HG02970 (cell line): ENCODE data around the gene NECAB3.

Source experiments
- ATAC-seq: cut with Tn5 transposase; IDR thresholded peaks from one replicate; pipeline ENCODE4 v1.9.1; 2021; ENCODE audit warnings: mild to moderate bottlenecking, moderate library complexity, moderate number of reproducible peaks; ENCODE audit not compliant: unreplicated experiment, low FRiP score

Gene NECAB3

DNA sequence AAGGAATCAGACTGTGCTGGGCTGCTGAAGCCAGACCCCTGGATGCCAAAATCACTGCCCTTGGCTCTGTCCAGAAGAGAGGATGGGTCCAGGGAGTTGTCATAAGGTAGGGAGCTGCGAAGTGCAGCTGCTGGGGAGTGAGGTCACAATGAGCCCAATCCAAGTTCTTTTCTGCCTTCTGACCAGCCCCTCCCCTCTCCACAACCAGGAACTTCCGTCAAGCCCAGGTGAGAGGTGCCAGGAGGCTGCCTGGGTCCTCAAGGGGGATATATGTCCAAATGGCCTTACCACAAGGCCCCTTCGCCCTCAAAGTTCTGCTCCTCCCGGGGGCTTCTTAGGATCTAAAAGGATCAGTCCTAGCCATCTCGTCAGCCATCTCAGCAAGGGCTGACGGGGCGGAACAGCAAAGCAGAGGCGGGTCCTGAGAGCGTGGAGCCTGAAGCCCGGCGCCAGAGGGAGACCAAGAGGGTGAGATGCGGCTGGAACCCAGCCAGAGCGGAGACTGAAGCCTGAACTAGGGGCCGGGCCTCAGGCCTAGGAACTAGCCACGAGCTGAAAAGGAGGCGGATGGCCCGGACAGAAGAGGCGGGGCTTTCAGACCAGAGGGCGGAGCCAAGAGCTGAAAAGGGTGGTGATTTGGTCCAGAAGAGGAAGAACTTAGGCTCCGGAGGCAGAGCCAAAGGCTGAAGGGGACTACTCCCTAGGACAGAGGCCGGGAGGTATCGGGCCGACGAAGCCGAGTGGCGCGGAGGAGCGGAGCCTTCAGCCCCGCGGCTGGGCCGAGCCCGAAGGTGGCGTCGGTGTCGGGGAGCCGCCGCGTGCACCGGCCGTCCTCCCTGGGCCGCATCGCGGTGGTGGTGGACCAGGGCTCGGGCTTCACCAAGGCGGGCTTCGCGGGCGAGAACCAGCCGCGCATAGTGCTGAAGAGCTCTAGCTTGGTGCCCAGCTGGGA, 7.7 kb downstream of the NECAB3 start, which contains the start of gene ACTL10:
ACTL10 (plus strand) TSS at position 651 of the 952 bp plus-strand sequence. CDS start 555 bp downstream, outside the sequence.
- peak; percentile 43 for ATAC-seq

DNA sequence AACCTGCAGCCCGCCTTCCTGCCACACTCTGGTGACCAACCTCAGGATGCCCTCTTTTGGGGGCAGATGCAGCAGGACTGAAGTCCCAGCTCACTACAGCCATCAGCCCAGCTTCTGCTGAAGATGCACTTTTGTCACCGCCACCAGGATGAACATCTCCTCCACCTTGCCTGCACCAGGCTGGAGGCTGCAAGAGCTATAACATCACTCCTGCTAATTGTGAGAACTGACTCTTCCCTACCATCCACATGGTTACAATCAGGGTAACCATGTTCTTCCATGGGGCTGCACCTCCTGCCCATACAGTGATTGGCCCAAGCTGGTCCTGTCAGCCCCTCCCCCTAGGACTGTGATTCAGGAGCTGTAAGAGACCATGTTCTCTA, 9.5 kb downstream of the NECAB3 start:
- ATAC-seq: no peak

DNA sequence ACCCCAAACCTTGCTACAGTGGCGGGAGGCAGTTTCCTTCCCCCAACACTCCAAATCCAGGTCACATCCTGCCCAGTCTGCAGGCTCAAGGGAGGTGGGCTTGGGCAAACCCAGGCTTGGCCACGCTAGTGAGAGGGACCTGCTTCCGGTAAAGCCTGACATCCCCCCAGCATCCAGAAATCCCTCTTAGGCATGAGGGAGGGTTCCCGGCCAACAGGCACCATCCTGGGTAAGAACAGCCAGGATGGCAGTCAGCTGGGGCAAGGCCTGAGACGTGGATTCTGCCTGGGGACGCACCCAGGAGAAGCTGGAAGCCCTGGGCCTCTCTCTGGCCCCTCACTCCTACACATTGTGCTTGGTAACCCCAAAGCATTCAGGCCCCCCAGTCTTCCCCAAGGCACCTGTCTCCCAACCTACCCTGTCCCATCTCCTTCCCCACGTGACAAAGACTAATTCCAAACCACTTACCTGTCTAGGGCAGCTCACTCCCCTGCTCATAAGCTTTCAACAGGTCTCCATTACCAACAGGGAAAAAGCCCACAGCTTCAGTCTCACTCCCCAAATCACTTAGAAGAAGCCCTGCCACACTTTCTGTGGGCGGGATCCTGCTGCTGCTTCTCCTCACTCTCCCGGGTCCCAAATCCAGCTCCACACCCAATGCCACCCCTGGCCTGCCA, 10.0 kb downstream of the NECAB3 start:
- no peak for ATAC-seq

DNA sequence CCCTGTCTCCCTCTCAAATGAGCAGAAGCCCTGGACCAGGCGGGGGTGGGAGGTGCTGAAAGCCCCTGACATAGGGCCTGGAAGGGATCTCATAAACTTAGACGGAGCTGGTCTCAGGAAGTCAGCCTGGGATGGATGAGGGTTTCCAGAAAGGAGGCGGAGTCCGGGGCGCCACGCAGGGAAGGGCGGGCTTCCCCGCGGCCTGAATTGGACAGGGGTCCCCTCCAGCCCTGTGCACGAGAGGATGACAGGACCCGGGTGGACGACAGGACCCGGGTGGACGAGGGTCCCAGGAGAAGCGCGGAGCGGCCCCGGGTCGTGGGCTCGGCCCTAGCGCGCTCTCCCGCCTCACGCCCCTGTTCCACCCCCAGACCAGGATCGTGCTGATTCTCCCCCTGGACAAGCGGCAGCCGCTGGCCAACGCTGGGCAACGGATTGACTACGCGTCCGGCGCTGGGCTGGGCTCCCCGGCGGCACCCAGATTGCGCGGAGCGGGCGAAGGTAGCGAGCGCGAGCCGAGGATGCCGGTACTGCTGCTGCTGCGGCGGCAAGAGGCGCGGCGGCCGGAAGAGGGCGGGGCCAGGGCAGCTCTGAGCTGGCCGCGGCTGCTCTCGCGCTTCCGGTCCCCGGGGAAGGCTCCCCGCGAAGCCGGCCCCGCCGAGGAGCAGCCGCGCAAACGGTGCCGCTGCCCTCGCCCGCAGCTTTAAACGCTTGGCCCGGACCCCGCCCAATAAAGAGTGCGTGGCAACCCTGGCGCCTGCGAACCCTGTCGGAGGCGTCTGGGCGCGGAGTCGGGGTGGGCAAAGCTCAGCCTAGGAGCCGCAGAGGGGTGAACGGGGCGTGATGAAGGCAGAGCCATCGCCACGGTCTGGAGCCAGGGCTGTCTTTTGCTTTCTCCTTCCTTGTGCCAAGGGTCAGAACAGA, 10.8 kb downstream of the NECAB3 start:
- ATAC-seq: peak; percentile 36

DNA sequence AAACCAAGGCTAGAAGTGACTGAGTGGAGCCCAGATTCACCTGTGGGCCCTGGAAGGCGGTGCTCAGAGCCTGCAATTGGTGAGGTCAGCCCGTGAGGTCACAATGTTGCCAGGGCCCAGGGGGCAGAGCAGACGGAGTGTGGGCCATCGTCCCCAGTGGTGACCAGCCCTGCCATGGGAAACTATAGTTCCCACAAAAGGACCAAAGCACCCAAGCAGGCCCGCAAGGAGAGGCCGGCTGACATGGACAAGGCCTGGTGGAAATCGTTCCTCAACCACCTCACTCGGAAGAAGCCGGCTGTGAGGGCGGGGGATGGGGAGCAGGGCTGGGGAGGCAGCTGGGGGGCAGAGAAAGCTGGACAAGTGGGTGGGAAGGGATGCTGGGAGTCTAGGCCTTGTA, 12.1 kb downstream of the NECAB3 start, which contains the start of gene C20orf144:
C20orf144 (plus strand) TSS at position 156 of the 400 bp plus-strand sequence; CDS start at position 175, 19 bp downstream.
- no peak for ATAC-seq

DNA sequence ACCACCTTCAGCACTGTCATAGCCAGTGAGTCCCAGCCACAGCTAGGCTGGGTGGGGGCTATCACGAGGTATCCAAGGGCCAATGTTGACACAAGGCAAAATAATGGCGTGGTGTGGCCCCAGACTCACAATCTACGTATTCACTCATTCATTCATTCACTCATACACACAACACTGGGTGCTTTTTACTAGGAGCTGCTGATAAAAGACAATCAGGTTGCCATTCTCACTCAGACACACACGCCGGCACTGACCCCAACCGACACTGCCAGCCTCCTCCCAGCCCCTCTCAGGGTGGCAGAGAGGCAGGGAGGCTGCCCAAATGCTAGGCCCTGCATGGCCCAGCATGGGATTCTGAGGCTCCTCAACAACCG, 13.6 kb downstream of the NECAB3 start:
- no peak for ATAC-seq

DNA sequence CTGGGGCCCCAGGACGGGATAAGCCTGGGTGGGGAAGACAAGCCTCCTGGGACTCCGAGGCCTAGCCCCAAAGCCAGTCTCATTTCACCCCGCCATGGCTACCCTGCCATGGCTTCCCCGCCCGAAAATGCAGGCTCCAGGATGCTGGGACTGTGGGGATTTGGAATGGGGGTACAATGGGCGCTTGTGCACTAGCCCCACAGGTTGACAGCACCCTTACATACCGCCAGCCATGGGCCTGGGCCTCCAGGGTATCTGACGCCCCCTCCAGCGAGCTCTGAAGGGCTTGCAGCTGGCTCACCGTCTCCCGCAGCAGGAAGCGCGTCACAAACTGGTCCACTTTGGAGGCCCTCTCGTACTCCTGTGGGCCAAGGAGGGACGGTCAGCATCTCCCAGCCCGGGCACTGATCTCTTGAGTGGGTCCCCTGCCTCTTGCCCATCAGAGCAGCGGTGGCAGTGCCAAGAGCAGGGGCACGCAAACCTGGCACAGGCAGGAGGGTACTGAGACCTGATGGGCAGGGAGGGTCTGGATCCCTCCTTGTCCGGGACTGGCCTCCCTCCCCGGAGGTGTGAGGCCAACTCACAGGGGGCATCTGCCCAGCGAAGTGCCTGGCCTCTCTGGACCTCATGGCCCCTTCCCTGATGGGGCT, 14.1 kb downstream of the NECAB3 start:
- ATAC-seq: no peak

DNA sequence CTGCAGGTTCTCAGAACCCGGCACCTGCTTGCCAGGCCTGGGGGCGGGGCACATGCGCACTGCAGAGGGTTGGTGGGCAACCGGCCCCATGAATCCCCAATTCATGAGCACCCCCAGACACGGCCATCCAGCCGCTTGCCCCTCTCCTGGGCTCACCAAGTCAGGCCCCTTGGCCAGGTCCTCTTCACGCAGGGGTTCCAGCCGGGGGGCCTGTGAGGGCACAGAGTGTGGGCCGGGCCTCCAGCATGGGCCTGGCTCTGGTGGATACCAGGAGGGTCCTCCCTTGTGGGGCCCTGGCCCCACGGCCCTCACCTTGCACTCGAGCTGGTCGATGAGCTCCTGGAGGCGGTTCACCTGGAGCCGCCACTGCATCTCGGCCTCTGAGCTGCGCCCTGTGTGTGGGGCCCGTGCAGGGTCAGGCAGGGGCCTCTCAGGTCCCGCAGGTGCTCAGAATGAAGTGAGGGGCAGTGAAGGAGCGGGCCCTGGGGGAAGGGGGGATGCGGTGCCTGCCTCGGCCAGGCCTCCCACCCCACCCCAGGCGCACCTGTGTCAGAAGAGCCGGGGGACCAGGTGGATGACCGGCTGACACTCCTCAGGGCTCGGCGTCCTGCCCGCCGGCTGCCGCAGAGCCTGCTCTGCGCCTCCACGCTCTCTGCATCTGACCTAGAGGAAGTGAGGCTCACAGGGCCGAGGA, 14.7 kb downstream of the NECAB3 start:
- no peak for ATAC-seq

DNA sequence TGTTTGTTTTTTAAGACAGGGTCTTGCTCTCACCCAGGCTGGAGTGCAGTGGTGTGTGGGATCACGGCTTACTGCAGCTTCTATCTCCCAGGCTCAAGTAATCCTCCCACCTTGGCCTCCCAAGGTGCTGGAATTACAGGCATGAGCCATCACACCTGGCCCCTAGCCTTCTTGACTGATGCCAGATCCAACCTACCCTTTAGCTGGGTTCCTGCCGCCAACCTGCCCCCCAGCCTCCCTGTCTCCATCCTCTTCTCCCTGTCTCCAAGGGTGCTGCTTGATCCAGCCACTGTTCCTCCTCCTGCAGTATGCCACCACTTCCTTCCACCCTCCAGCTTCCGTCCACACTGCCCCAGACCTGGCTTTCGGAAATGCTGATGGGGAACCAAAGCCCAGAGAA, 15.3 kb downstream of the NECAB3 start:
- ATAC-seq: no peak

DNA sequence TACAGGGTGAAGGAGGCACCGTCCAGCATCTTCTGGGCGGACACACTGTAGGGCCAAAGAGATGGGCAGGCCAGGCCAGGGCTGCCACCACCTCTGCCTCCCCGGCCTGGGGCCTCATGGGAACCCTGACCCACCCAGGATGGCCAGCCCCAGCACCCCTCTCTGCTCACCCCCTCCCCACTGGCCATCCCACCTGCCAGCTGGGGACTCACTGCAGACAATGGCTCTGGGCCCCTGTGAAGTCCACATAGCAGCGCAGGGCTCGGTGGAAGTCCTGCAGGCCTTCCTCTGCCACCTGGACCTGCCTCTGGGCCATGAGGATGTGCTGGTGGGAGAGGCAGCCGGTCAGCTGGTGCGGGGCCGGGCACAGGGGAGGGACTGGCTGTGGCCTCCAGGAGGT, 15.7 kb downstream of the NECAB3 start:
- ATAC-seq: no peak

DNA sequence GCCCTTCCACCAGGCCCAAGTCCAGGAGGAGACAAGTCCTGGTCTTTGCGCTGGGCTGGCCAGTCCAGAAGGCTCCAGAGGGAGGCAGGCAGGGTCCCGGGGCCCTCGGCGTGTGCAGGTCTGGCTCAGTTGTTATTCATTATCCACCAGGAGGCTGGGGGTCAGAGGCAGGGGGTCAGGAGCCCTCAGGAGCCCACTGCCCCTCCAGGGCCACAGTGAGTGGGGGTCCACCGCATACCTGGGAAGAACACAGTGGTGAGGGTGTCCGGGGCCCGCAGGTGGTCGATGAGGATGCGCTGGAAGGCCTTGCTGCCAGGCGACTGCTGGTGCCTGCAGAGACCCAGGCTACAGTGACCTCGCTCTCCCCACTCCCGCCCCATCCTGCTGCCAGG, 16.5 kb downstream of the NECAB3 start:
- ATAC-seq: no peak

DNA sequence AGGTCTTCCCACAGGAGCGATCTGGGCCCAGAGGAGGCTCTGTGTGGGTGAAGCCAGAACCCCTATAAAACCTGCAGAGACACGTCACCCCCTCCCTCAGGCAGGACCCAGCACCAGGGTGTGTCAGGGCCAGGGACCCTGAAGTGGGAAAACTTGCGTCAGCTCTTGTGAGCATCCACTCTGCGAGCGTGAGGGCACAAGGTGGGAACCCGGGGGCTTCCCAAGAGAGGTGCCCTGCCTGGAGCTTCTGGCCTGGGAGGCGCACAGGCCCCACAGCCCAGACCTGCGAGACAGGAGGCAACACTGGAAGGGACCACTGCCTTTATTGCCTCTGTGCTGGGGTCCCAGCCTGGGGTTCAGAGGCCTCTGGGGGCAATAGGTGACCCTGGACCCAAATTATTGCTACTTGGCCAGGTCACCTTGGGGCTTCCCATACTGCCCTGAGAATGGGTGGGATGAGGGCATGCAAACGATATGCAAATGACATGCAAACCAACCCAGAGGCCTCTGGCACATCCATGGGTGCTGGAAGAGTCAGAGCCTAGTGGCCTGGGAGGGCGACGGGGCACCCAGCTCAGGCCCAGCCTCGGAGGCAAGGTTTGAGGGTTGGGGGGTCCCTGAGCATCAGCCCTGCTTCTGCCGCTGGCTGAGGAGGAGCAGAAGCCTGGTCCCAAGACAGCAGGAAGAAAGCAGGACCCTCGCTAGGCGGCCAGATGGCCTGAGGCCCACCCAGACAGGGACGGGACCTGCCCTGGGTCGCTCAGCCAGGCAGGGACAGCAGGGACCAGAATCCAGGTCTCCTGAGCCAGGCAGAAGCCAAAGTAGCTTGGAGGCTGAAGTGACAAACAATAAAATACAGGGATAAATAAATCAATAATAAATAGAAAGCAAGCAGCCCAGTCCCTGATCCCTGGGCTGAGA, 17.2 kb downstream of the NECAB3 start:
- no peak for ATAC-seq

DNA sequence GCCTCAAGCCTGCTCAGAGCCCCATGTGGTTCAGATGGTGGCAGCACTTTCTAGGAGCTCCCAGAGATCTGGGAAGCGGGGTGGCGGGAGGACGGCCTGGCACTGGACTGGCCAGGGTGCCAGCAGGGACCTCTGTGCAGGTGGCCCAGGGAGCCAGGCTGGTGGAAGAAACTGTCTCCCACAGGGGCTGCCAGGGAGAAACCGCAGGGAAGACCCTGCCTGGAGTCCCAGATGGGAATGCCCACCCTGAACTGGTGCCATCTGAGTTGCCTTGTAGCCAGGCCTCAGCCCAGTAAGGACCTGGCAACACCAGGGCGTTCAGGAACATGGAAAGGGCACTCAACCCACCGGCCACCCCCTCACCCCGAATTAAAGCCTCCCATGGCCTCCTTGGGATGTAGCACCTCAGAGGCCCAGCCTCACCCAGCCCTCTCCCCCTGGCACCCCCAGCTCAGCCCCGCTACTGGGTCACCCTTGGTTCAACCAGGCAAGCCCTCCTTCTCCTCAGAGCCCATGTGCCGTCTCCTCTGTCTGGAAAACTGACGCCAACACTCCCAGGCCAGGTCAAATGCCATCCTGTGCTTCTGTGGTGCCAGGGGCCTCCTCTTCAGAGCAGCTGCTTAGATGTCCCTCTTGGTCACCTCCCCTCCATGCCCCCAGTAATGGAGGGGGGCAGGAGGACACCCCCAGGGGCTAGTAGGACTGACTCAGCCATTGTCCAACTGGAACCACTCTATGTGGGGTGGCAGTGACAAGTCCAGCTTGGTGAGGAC, 18.0 kb downstream of the NECAB3 start:
- no peak for ATAC-seq

DNA sequence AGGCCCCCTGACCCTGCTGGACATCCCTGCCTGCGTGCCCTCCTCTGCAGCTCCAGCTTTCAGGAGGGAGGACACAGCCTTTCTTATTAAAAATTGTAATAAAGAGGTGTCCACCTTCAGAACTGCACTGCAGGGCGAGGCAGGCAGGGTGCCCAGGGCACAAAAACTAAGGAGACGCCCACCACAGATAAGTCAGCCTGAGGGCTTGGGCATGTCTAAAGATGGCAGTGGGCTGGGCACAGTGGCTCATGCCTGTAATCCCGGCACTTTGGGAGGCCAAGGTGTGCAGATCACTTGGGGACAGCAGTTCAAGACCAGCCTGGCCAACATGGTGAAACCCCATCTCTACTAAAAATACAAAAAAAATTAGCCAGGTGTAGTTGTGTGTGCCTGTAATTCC, 19.1 kb downstream of the NECAB3 start:
- no peak for ATAC-seq

DNA sequence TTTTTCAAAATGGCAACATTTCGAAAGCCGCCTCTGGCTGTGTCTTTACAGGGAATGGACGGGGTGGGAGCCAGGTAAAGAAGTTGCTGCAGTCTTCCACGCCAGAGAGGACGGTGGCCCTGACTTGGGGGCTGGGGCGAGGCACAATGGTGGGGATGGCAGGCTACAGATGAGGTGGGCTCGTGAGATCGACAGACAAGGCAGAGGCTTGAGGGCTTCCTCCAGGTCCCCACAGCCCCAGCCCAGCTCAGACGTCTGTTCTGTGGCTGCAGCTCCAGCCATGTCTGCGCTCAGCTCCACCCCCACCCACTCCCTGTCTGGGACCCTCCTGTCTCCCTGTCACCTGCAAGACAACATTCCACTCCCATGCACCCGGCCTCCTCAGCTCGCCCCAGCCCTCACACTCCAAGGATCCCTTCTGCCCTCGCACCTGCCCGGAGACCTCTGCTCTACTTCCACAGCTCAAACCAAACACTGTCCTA, 19.5 kb downstream of the NECAB3 start:
- ATAC-seq: no peak

DNA sequence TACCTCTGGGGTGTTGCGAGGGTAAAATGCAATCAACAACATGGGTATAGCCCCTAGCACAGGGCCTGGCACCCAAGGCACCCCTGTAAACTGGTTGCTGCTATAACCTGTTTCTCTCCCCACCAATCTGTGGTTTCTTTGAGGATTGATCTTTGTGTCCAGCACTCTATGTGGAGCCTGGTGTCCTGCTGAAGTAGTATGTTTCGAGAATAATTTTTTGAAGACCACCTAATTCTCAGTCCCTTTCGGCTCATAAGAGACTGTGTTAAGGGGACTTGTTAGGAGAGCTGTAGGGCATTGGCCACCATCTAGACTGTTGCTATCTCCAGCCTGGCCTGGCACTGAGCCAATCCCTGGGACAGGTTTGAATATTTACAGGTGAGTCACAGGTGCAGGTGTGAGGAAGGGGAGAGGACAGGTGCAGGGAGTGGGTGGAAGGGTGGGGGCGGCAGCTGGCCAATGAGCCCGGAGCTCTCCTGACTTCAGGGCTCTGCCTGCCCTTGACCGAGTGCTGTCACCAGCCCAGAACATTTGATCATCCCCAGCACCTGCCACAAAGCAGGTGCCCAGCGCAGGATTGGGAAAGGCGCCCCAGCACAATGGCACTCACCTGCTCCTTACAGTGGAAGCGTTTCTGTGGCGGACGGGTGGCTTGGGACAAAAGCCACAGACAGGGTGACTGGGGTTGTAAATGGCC, 20.2 kb downstream of the NECAB3 start:
- no peak for ATAC-seq
